GM19193 (cell line): ENCODE results near the gene HEXA.

ENCODE experiments used
- POLR2A ChIP-seq: IDR thresholded peaks from 4 replicates; pipeline ENCODE4 v1.6.1; 2011; ENCODE audit not compliant: insufficient read depth, insufficient read length; ENCODE audit errors: extremely low read depth

HEXA gene

GRCh38 chr15:72306211-72306785 is 69.5 kb downstream of the HEXA start:
- TF ChIP-seq POLR2A = no peak

GRCh38 chr15:72304596-72304995 is 71.2 kb downstream of the HEXA start:
- TF ChIP-seq POLR2A = no peak

- no peak for TF ChIP-seq POLR2A
Observed at GRCh38 chr15:72302955-72303354, 72.9 kb downstream of the HEXA start.
